ENCODE results near the gene IQSEC3. TPM values are rescaled to one million over a fixed set of nuclear protein-coding genes. Genes with fewer than 3 reads are reported as not detected.
"Not testable (repeated sequence)": the region's sequence is repeated elsewhere in the genome, so short reads cannot be mapped to it uniquely, and the experiment has no call there.

Gene IQSEC3
- total RNA-seq, 2 donors from 2014 or later: 0.05 to 0.39 TPM

DNA sequence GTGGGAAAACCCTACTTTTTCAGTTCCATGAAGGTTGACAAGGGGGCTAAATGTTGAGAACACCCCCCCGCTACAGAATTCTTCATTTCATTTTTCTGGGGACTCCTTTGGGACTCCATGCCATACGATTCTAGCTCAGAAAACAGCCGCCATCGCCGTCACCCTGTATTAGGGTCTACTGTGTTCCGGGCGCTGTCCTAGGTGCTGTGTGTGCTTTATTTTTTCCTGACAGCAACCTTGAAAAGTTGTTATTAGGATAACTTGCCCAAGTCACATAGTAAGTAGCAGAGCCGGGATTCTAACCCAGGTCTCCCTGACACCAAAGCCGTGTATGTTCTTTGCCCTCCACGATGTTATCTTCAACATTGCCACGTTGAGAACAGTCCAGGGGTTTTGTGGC is 55.1 kb downstream of the IQSEC3 start:
- no peak overlapping the region for H3K27ac Mint-ChIP-seq
- no peak for ATAC-seq (replicated peaks)
- H3K27me3 Mint-ChIP-seq: peaks cover 27% of the 10 kb centered on the region
- no peaks in the 10 kb centered on the region for H3K9me3 Mint-ChIP-seq
- no peaks in the 10 kb centered on the region for H3K4me1 Mint-ChIP-seq
- H3K36me3 Mint-ChIP-seq (ENCODE audit: low read depth): no peaks in the 10 kb centered on the region
- H3K4me3 Mint-ChIP-seq: no peak overlapping the region

- Mint-ChIP-seq H3K36me3 (ENCODE audit: low read depth) (no peaks in the 10 kb centered on the region), H3K9me3 (no peaks in the 10 kb centered on the region), H3K27me3 (peaks cover 22% of the 10 kb centered on the region)
These were observed 58.5 kb downstream of the IQSEC3 start for GRCh38 chr12:125075-125474.

DNA sequence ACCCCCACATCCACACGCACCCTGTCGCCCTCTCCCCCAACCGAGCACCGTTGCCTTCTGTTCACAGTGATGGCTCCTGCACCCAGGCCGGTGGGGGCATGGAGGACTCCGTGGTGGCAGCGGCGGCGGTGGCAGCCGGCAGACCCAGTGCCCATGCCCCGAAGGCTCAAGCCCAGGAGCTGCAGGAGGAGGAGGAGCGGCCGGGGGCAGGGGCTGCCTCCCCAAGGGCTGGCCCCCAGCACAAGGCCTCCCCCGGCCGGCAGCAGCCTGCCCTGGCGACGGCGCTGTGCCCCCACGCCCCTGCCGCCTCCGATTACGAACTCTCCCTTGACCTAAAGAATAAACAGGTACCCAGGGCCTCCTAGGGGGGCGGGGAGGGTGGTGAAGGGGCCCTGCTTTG is 59.0 kb downstream of the IQSEC3 start:
- Mint-ChIP-seq H3K9me3 (no peaks in the 10 kb centered on the region), H3K4me1 (no peaks in the 10 kb centered on the region), H3K4me3 (no peak overlapping the region), H3K27ac (no peak overlapping the region), H3K36me3 (ENCODE audit: low read depth) (no peaks in the 10 kb centered on the region), H3K27me3 (peaks cover 19% of the 10 kb centered on the region)
- ATAC-seq (replicated peaks): no peak

More at GRCh38 chr12:125075-125474, 58.5 kb downstream of the IQSEC3 start:
- ATAC-seq (replicated peaks): no peak
- Mint-ChIP-seq H3K4me3 (no peak overlapping the region), H3K4me1 (no peaks in the 10 kb centered on the region), H3K27ac (no peak overlapping the region)

DNA sequence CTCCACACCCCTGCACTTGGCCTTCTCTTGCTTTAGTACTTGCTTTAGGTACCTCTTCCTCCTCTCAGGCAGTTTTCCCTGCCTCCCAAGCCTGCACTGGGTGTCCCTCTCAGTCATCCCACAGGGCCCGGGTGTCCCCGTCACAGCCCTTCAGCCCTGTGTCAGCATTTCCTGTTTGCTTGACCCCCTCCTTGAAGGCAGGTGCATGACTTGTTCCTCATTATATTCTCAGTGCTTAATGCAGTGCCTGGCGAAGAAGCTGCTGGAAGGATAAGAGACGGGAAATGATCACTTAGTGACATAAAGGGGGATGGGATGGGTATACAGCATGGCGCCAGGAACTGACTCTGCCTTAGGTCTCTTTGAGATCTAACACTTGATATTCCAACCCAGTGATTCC is 61.5 kb downstream of the IQSEC3 start:
- Mint-ChIP-seq H3K27ac (no peak overlapping the region), H3K9me3 (no peaks in the 10 kb centered on the region), H3K4me3 (no peak overlapping the region), H3K4me1 (no peaks in the 10 kb centered on the region), H3K27me3 (peaks cover 29% of the 10 kb centered on the region), H3K36me3 (ENCODE audit: low read depth) (no peaks in the 10 kb centered on the region)
- ATAC-seq (replicated peaks): no peak

GRCh38 chr12:129001-129400 is 62.4 kb downstream of the IQSEC3 start:
- ATAC-seq (replicated peaks): no peak
- no peaks in the 10 kb centered on the region for H3K9me3 Mint-ChIP-seq
- no peak overlapping the region for H3K27ac Mint-ChIP-seq
- no peaks in the 10 kb centered on the region for H3K4me1 Mint-ChIP-seq
- no peak overlapping the region for H3K4me3 Mint-ChIP-seq
- peaks cover 33% of the 10 kb centered on the region for H3K27me3 Mint-ChIP-seq
- no peaks in the 10 kb centered on the region for H3K36me3 Mint-ChIP-seq (ENCODE audit: low read depth)

DNA sequence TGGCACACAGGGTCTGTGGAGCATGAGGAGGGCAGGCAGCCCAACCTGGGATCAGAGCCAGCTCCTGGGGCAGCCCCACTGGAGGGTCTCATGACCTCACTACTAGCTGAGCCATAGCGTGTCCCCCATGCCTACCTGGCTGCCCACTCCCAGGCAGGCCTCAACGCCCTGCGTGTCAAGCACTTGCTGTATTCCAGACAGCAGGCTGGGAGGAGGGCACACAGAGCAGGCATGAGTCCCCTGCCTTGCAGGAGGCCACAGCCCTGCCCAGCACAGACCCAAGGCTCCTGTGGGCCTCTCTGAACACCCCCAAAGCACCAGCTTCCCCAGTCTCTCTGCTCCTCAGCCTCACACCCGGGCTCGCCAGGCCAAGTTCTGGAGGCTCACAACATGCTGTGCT is 64.0 kb downstream of the IQSEC3 start:
- no peak for ATAC-seq (replicated peaks)
- Mint-ChIP-seq H3K27ac (no peak overlapping the region), H3K9me3 (no peaks in the 10 kb centered on the region), H3K4me1 (no peaks in the 10 kb centered on the region), H3K4me3 (no peak overlapping the region), H3K27me3 (peaks cover 33% of the 10 kb centered on the region), H3K36me3 (ENCODE audit: low read depth) (no peaks in the 10 kb centered on the region)

- Mint-ChIP-seq H3K9me3 (no peaks in the 10 kb centered on the region), H3K4me3 (no peak overlapping the region), H3K27me3 (peaks cover 33% of the 10 kb centered on the region), H3K36me3 (ENCODE audit: low read depth) (no peaks in the 10 kb centered on the region), H3K27ac (no peak overlapping the region), H3K4me1 (no peaks in the 10 kb centered on the region)
- no peak for ATAC-seq (replicated peaks)
These were observed 64.4 kb downstream of the IQSEC3 start for GRCh38 chr12:131008-131407.

DNA sequence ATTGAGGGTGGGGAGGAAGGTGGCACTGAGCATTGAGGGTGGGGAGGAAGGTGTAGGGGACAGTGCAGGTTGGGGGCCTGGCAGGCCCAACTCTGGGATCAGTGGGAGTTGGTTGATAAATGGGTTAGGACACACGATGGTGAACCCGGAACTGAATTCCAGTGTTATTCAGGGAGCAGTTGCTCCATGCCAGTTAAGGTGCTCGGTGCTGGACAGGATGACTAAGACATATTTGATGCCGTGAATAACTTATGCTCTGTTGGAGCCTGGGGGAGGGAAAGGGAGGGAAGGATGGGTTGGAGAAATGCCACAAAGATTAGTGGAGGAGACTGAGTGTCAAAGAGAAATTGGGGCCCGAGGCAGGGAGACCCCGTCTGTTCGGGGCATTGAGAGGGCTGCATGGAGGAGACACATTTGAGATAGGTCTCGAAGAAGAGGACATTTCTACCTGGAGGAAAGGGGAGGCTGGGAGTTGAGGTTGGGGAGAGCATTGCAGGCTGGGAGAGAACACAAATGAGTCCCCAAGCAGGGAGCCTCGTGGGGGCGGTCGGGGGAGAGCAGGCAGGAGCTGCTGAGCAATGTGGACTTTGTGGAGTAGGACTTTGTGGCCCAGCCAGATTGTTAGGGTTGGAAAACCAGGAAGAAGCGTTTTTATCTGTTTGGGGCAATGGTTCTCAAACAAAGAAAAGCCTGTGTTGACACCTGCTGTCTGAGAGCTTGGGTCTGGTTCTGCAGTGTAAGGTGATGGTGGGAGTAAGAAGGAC is 65.3 kb downstream of the IQSEC3 start:
- Mint-ChIP-seq H3K36me3 (ENCODE audit: low read depth) (no peaks in the 10 kb centered on the region), H3K27ac (no peak overlapping the region), H3K4me1 (no peaks in the 10 kb centered on the region), H3K9me3 (no peaks in the 10 kb centered on the region), H3K27me3 (peaks cover 36% of the 10 kb centered on the region), H3K4me3 (no peak overlapping the region)
- ATAC-seq (replicated peaks): no peak

- not testable (repeated sequence) for ATAC-seq (replicated peaks); H3K4me3 Mint-ChIP-seq; H3K27ac Mint-ChIP-seq; H3K36me3 Mint-ChIP-seq (ENCODE audit: low read depth); H3K9me3 Mint-ChIP-seq; H3K4me1 Mint-ChIP-seq
- peaks cover 32% of the 10 kb centered on the region for H3K27me3 Mint-ChIP-seq
These were observed 67.2 kb downstream of the IQSEC3 start for GRCh38 chr12:133616-134232.

GRCh38 chr12:135138-135537 is 68.6 kb downstream of the IQSEC3 start:
- no peak overlapping the region for H3K4me3 Mint-ChIP-seq
- H3K36me3 Mint-ChIP-seq (ENCODE audit: low read depth): no peaks in the 10 kb centered on the region
- no peak overlapping the region for H3K27ac Mint-ChIP-seq
- H3K4me1 Mint-ChIP-seq: no peaks in the 10 kb centered on the region
- peaks cover 39% of the 10 kb centered on the region for H3K27me3 Mint-ChIP-seq
- ATAC-seq (replicated peaks): no peak
- H3K9me3 Mint-ChIP-seq: no peaks in the 10 kb centered on the region

DNA sequence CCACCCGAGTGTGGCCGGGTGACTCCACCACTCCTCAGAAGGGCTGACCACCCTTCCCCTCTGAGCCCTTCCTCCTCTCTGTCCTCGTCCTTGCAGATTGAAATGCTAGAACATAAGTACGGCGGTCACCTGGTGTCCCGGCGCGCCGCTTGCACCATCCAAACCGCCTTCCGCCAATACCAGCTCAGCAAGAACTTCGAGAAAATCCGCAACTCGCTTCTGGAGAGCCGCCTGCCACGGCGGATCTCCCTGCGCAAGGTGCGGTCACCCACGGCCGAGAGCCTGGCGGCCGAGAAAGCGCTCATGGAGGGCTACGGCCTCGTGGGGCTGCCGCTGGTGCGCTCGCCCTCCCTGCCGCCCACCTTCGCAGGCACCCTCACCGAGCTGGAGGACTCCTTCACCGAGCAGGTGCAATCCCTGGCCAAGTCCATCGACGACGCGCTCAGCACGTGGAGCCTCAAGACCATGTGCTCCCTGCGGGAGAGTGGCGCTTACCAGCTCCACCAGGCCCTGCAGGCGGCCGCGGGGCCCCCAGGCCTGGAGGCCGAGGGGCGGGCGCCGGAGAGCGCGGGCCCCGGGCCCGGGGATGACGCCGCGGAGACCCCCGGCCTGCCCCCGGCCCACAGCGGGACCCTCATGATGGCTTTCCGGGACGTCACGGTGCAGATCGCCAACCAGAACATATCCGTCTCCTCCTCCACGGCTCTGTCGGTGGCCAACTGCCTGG is 71.8 kb downstream of the IQSEC3 start:
- no peak overlapping the region for H3K27ac Mint-ChIP-seq
- no peak for ATAC-seq (replicated peaks)

GRCh38 chr12:138898-139534 is 72.4 kb downstream of the IQSEC3 start:
- Mint-ChIP-seq H3K36me3 (ENCODE audit: low read depth) (no peaks in the 10 kb centered on the region), H3K4me3 (no peak overlapping the region), H3K9me3 (no peaks in the 10 kb centered on the region), H3K27me3 (peaks cover 23% of the 10 kb centered on the region), H3K4me1 (no peaks in the 10 kb centered on the region), H3K27ac (no peak overlapping the region)
- ATAC-seq (replicated peaks): peak; percentile 29

More for the DNA sequence above, 71.8 kb downstream of the IQSEC3 start:
- peaks cover 25% of the 10 kb centered on the region for H3K27me3 Mint-ChIP-seq
- no peaks in the 10 kb centered on the region for H3K4me1 Mint-ChIP-seq
- H3K4me3 Mint-ChIP-seq: no peak overlapping the region
- H3K36me3 Mint-ChIP-seq (ENCODE audit: low read depth): no peaks in the 10 kb centered on the region
- no peaks in the 10 kb centered on the region for H3K9me3 Mint-ChIP-seq

DNA sequence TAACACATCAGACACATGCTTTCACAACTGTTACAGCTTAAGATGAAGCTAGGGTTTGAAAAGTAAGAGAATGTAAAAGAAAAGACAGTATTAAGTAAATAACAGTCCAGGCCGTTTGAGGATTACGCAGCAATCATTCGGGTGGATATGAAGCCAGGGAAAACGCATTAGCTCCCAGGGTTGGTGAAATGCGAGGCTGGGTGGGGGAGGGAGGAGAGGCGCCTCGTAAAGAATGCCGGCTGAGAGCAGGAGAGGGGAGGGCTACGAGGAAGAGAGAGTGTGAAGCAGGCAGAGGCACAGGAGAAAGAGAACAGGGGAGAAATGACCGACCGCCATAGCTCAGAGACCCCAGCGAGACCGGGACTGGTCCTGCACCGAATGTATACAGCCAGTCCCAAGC is 73.0 kb downstream of the IQSEC3 start:
- Mint-ChIP-seq H3K4me3 (no peak overlapping the region), H3K9me3 (no peaks in the 10 kb centered on the region), H3K27ac (no peak overlapping the region), H3K36me3 (ENCODE audit: low read depth) (no peaks in the 10 kb centered on the region), H3K27me3 (peaks cover 23% of the 10 kb centered on the region), H3K4me1 (no peaks in the 10 kb centered on the region)
- ATAC-seq (replicated peaks): no peak

DNA sequence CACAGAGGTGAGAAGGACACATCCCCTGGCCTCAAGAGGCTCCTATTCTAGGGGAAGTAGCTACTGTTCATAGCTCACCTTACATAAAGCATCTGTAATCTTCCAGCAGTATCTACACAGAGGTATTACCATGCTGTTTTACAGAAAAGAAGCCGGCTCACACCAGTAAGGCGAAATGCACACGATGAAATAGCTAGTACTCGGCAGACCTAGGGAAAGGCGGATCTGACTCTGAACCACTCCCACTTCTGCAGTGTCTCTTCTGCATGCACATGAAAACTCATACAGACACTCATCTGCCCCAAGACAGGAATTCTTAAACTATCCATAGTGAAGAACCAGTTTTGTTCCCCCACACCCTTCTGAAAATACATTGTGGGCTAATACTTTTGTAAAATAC is 73.6 kb downstream of the IQSEC3 start:
- H3K27ac Mint-ChIP-seq: no peak overlapping the region
- no peak overlapping the region for H3K4me3 Mint-ChIP-seq
- no peaks in the 10 kb centered on the region for H3K4me1 Mint-ChIP-seq
- H3K27me3 Mint-ChIP-seq: peaks cover 23% of the 10 kb centered on the region
- H3K9me3 Mint-ChIP-seq: no peaks in the 10 kb centered on the region
- ATAC-seq (replicated peaks): no peak
- no peaks in the 10 kb centered on the region for H3K36me3 Mint-ChIP-seq (ENCODE audit: low read depth)

All from activated T-helper 17 cell treated with anti-CD3 and anti-CD28 coated beads, Interleukin-2, amount 50 U/mL, for 72 hours (primary cell).